ENCODE measurements around the gene MAP3K5. TPM values are rescaled to one million over a fixed set of nuclear protein-coding genes. Genes with fewer than 3 reads are reported as not detected.

The MAP3K5 gene
- total and polyA plus RNA-seq, 2 of the 8 experiments (the other 6 are each of a cell fraction or from before 2014, with no cell fraction given), result 0.63 to 2.6 TPM

DNA sequence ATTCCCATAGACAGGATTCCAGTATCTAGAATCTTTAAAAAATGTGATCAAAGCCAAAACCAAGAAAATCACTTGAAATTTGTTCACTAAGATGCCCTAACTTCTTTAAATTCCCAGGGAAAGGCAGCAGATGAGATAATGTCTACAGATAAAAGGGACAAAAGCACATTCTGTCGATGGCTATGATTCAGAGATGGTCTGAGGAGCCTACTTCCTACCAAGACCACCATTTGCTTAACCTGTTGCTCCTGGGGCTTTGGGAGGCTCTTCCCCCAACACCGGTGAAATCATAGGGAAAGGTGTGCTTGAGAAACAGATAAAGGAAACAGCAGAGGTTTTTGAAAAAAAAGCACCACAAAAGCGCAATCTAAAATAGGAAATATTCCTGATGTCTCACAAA, 123.7 kb downstream of the MAP3K5 start:
- H3K79me1 ChIP-seq (ENCODE audit: low read depth, low read length), result no peaks in the 10 kb centered on the region
- no peak overlapping the region for H3K9ac ChIP-seq (replicated peaks in 1 of 4; ENCODE audit: extremely low read depth in 1 of 4, low read depth in 3 of 4, low read length in 3 of 4)
- no peak overlapping the region for H3K4me2 ChIP-seq (ENCODE audit: insufficient read depth in 1 of 2, low read depth in 2 of 2, low read length in 2 of 2)
- H3K79me2 ChIP-seq (ENCODE audit: control insufficient read depth in 1 of 2, insufficient read depth in 2 of 2, low read length in 2 of 2), result no peaks in the 10 kb centered on the region
- H3K4ac ChIP-seq (replicated peaks; ENCODE audit: insufficient read length, low read depth, low read length), result no peak overlapping the region
- WGBS, 2 experiments (ENCODE audit: extremely low coverage in 1 of 2, insufficient coverage in 1 of 2, insufficient read length in 1 of 2, insufficient replicate concordance in 2 of 2, low coverage in 1 of 2, low lambda C conversion rate in 2 of 2, missing lambda C conversion rate in 1 of 2), result 94% methylated on average over 3 of the region's 3 CpGs; no CpG with 5 or more reads in 1 of the 2 experiments
- FAIRE-seq (no peak), DNase-seq (ENCODE audit: low read depth in 1 of 2, low spot score in 2 of 2) (no peak)
- H2BK12ac ChIP-seq (ENCODE audit: low read depth, low read length), result no peak overlapping the region
- H3K9me3 ChIP-seq (ENCODE audit: insufficient read depth in 2 of 2, low read depth in 1 of 2, low read length in 1 of 2), result no peaks in the 10 kb centered on the region
- no peak overlapping the region for H3K23ac ChIP-seq (ENCODE audit: insufficient read length)
- H4K5ac ChIP-seq (ENCODE audit: insufficient read length, low read depth, low read length), result no peak overlapping the region
- no peak overlapping the region for H2BK20ac ChIP-seq (ENCODE audit: low read length)
- H3K14ac ChIP-seq (ENCODE audit: insufficient read length), result no peak overlapping the region
- H3K36me3 ChIP-seq (ENCODE audit: control insufficient read depth in 2 of 4, insufficient read depth in 4 of 4, low read length in 3 of 4), result no peaks in the 10 kb centered on the region
- H3K27me3 ChIP-seq (replicated peaks in 1 of 4; ENCODE audit: control insufficient read depth in 3 of 4, extremely low read depth in 1 of 4, insufficient read depth in 3 of 4, low read length in 3 of 4), result no peaks in the 10 kb centered on the region
- H4K8ac ChIP-seq (ENCODE audit: extremely low read depth, insufficient read depth, low read length), result no peak overlapping the region
- no peak overlapping the region for H3K56ac ChIP-seq (replicated peaks; ENCODE audit: insufficient read length, low read depth, low read length)
- no peak overlapping the region for H2AFZ ChIP-seq (ENCODE audit: low read length)
- H2AK5ac ChIP-seq (ENCODE audit: low read depth, low read length), result no peak overlapping the region
- ChIA-PET CTCF (ENCODE audit: partially characterized antibody) (interaction anchor here (1.2 to 1.9 kb wide), 4 partner anchors 13 to 24 kb away, joined by 3 to 7 read pairs (median 4); no protein-coding TSS in a partner anchor), POLR2A (ENCODE audit: partially characterized antibody) (no interaction called here)
- H2BK15ac ChIP-seq (ENCODE audit: low read length), result no peak overlapping the region
- H3K4me1 ChIP-seq (replicated peaks in 1 of 4; ENCODE audit: control insufficient read depth in 3 of 4, insufficient read depth in 4 of 4, low read length in 3 of 4), result no peaks in the 10 kb centered on the region
- H2BK5ac ChIP-seq (ENCODE audit: low read depth, low read length), result no peak overlapping the region
- TF ChIP-seq ZNF274 (IDR thresholded peaks at IDR 0.05; ENCODE audit: borderline replicate concordance, extremely low read depth, low read length) (no peak), KDM1A (IDR thresholded peaks at IDR 0.05; ENCODE audit: borderline replicate concordance, low read length) (no peak), POLR2AphosphoS5 (IDR thresholded peaks at IDR 0.05; ENCODE audit: low read depth, low read length) (no peak), RNF2 (IDR thresholded peaks at IDR 0.05; ENCODE audit: borderline replicate concordance, low read depth, low read length, missing control alignments, poor library complexity, severe bottlenecking) (no peak), EZH2 (IDR thresholded peaks at IDR 0.05; ENCODE audit: low read depth, low read length, severe bottlenecking) (no peak), CEBPB (IDR thresholded peaks at IDR 0.05; ENCODE audit: low read depth, low read length) (no peak), RXRA (IDR thresholded peaks at IDR 0.05; ENCODE audit: insufficient read depth, low read depth, low read length) (no peak), POLR2A (IDR thresholded peaks at IDR 0.05; ENCODE audit: control extremely low read depth in 1 of 2, low read depth in 2 of 2, low read length in 2 of 2) (no peak), SAP30 (IDR thresholded peaks at IDR 0.05; ENCODE audit: insufficient read depth, insufficient replicate concordance, low read length) (no peak), EGR1 (IDR thresholded peaks at IDR 0.05; ENCODE audit: borderline replicate concordance, low read depth, low read length) (no peak)
- TF ChIP-seq, protein P1, sequence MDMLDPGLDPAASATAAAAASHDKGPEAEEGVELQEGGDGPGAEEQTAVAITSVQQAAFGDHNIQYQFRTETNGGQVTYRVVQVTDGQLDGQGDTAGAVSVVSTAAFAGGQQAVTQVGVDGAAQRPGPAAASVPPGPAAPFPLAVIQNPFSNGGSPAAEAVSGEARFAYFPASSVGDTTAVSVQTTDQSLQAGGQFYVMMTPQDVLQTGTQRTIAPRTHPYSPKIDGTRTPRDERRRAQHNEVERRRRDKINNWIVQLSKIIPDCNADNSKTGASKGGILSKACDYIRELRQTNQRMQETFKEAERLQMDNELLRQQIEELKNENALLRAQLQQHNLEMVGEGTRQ (IDR thresholded peaks at IDR 0.05; ENCODE audit: low read length), result no peak
- H2BK120ac ChIP-seq (replicated peaks; ENCODE audit: low read depth, low read length), result no peak overlapping the region
- H4K91ac ChIP-seq (replicated peaks; ENCODE audit: insufficient read length, low read length), result no peak overlapping the region
- no peaks in the 10 kb centered on the region for H4K20me1 ChIP-seq (replicated peaks in 1 of 2; ENCODE audit: control insufficient read depth in 1 of 2, insufficient read depth in 2 of 2, low read length in 2 of 2)
- H3K18ac ChIP-seq (ENCODE audit: extremely low read depth, low read length), result no peak overlapping the region
- no peak overlapping the region for H3K4me3 ChIP-seq (ENCODE audit: extremely low read depth in 1 of 4, insufficient read depth in 2 of 4, low read depth in 3 of 4, low read length in 4 of 4)
- no peak overlapping the region for H3K27ac ChIP-seq (ENCODE audit: low read depth, low read length)
- H3K23me2 ChIP-seq (ENCODE audit: low read depth, low read length), result no peaks in the 10 kb centered on the region

All from H1 (cell line).